ENCODE data around the gene ARHGAP10.

ARHGAP10 gene

GRCh38 chr4:147958489-147959065 lies 226.7 kb downstream of the ARHGAP10 start:
- DNase-seq = peak; percentile 81

DNA sequence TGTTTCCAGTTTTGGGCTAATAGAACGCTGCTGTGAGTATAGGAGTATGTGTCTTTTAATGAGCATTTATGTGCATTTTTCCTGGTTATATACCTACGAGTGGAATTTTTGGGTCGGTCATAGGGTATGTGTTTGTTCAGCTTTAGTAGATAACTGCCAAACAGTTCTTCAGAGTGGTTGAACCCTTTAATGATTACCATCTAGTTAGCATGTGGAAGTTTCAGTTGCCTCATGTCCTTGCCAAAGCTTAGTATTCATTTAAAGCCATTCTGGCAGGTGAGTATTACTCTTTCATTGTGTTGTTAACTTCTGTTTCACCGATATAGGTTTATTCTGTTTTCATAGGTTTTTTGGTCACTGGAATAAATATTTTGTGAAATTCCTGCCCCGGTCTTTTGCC lies 229.1 kb downstream of the ARHGAP10 start:
- no peak for DNase-seq

GRCh38 chr4:147963839-147964238 lies 232.0 kb downstream of the ARHGAP10 start:
- DNase-seq = no peak

- no peak for DNase-seq
These were observed 232.5 kb downstream of the ARHGAP10 start for GRCh38 chr4:147964266-147964880.

GRCh38 chr4:147965056-147965455 lies 233.2 kb downstream of the ARHGAP10 start:
- no peak for DNase-seq

GRCh38 chr4:147965873-147966272 lies 234.0 kb downstream of the ARHGAP10 start:
- DNase-seq = no peak

- no peak for DNase-seq
These were observed 236.8 kb downstream of the ARHGAP10 start for GRCh38 chr4:147968641-147969040.

DNA sequence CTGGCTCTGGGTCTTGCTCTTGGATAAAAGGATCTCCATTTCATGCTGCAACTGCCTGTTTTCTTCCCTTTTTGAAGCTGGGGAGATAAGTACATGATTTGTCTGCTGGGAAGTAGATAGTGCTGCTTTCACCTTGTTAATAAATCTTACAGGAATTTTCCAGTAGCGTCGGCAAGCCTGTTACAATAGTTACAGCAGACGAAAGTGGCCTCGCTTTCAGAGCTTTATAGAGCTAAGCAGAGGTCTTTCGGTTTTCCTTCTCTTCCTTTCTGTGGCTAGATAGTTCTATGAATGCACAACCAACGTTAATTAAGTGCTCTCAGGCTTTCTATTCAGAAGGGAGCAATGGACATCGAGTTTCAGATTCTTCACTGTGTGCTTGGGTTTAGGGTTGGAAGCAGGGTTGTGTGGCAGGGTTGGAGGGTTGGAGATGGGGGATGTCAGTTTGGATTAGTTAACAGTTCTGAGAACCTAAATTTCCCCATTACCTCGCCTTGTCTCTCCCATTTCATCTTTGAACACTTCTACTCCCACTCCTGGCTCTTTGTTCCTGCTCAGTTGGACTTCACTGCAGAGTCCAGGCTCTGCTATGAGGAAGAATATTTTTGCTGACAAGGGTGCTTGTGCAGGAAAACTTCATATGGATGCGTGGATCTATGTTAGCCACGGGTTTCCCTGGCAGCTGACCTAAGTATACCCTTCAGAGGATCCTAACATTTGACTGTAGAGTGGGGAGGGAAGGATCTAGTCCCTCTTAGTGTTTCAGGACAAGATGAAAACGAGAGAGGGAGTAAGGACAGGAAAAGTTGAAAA lies 237.9 kb downstream of the ARHGAP10 start:
- no peak for DNase-seq

- DNase-seq = no peak
These were observed 239.2 kb downstream of the ARHGAP10 start for GRCh38 chr4:147971116-147971515.

DNA sequence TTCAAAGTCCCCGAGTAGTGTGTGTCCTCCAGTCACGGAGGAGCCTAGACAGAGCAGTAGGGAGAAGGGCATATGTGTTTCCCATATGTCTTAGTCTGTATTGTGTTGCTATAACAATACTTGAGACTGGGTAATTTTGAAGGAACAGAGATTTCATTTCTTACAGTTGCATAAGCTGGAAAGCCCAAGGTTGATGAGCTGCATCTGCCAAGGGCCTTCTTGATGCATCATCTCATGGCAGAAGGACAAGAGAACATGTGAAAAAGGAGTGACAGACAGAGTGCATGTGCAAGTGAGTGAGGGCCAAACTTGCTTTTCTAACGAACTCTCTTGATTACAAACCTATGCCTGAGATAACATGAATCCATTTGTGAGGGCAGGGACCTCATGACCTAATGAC lies 243.4 kb downstream of the ARHGAP10 start:
- no peak for DNase-seq

DNA sequence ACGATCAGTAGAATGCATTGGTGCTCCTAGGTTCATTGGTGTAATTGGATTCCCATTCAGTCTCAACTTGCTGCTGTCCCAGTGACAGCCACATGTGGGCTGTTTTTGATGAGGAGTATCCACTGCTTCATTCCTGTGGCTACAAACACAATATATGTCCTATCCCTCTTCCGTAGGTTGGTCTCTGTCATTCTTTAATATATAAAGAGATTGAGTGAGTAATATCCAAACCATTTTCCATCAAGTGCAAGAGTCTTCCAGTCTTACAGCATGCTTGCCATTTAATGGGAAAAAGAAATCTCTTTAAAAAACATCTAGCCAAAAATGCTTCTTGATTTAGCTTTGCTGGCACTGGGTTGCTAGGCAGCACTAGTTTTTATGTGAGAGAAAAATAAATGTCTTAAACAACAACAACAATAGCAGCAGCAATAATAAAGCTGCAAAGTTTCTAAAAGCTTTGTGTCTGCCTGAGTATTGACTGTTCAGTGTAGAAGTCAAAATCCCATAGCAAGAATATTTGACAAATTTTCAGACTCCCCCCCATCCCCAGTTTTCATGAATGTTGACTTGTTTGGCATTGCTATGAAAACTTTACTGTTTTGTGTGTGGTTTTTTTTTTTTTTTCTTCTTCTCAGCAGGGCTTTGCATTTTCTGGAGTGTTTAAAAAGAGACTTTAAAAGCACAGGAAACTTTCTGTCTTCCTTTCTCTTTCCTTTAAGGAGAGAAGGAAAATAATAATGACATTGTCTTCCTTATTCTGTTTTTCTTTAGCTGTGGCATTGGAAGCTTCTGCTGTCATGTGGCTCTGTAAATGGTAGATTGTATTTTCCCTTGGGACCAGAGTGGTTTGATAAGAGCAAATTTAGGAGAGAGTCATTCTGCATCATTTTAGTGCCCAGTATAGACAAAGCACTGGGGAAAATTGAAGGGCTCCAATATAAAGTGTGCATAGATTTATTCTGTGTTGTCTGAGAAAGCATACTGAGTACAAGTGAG lies 244.3 kb downstream of the ARHGAP10 start:
- DNase-seq = no peak

DNA sequence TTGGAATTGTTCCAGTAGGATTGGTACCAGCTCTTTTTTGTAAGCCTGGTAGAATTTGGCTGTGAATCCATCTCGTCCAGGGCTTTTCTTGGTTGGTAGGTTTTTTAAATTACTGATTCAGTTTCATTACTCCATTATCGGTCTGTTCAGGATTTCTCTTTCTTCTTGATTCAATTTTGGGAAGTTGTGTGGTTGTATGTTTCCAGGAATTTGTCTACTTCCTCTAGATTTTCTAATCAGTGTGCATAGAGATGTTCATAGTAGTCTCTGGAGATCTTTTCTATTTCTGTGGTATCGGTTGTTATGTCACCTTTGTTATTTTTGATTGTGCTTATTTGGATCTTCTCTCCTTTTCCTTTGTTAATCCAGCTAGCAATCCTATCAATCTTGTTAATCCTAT lies 248.7 kb downstream of the ARHGAP10 start:
- DNase-seq = no peak

DNA sequence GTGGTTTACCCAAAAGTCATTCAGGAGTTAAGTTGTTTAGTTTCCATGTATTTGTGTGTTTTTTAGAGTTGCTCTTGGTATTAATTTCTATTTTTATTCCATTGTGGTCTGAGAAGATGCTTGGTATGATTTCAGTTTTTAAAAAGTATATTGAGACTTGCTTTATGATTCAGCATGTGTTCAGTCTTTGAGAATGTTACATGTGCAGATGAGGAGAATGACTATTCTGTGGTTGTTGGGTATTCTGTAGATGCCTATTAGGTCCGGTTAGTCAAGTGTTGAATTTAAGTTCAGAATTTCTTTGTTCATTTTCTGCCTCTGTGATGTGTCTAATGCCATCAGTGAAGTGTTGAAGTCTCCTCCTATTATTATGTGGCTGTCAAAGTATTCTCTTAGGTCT lies 249.4 kb downstream of the ARHGAP10 start:
- DNase-seq = no peak

- peak; percentile 75 for DNase-seq
These were observed 252.3 kb downstream of the ARHGAP10 start for GRCh38 chr4:147984065-147984777.

DNA sequence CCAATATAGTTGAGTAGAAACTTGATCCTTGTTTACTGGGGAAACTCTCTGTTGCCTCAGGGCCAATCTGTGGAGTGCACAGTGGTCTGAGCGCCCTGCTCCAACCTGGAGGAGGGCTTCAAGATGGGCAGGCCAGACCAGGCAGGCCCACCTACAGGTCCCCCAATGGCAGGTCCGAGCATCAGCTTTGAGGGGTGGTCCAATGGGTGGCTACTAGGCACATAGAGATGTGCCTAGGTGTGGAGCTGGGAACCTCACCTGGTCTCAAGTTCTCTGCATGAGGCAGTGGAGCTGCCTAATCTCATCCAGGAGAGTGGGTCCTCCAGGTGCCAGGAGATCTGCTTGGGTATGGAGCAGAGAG lies 252.9 kb downstream of the ARHGAP10 start:
- no peak for DNase-seq

GRCh38 chr4:147985376-147985775 lies 253.5 kb downstream of the ARHGAP10 start:
- DNase-seq = peak; percentile 89

DNA sequence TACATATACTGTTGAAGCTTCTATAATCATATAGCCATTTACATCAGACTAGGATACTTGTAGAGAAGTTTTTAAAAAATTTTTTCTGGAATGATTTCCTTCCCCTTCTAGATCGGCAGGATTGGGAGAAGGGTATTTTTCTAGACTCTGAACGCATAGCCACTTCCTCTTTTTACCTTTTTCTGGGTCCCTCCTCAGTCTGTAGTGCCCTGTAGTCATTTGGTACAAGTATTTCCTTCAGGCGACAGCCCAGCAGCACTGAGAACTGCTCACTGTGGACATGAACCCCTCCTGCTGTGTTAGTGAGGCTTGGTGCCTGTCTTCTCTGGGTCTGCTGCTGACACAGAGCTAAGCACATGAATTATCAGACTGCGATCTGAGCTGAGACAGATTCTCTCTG lies 255.4 kb downstream of the ARHGAP10 start:
- no peak for DNase-seq

DNA sequence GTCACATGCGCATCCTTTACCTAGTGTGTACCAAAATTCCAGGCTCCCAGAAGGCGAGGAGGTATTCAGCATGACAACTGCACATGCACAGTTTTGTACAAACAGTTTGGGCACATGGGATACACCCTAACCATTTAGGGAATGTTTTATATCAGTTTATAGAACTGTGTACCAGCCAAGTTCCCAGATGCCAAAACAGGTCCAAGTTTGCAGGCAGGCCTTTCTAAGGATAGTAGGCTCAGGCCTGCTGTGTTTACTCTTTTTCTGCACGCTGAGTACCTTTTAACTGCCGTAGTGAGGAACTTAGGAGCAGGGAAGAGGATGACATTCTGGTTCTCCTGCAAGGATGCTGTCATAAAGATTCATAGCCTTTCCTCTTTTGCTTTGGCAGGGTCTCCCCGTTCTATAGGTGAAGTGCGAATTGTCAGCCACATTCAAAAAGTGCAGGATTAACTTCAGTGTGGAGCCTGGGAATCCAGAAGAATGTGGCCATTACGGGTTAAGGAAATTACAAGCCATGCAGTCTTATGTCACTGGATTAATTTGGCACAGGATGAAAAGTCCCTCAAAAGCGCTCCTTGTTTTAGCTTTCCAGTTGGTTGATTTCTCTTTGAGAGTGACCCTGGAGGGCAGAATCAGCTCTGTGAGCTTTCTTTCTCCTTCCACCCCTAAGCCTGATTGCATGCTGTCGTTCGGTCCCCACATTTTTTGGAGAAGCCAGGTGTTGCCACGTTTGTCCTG lies 259.8 kb downstream of the ARHGAP10 start:
- no peak for DNase-seq

DNA sequence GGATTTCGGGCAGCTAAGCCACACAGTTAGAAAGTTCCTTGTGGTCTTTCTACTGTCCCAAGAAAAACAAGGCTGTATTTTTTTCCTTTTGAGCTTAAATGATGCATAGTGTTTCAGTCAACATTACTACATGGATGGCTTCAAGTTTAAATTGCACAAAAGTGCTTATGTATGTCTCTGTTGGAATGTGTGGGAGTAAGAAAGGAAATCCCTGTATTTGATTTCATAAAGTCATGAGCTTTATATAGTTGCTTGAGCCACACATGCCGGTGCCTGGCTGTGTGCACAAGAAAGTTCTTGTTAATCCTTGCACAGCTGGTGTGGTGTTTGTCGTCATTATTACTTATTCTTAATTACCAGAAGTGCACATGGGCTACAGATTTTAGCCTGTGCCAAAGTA lies 262.2 kb downstream of the ARHGAP10 start:
- DNase-seq = peak; percentile 38

GRCh38 chr4:147994491-147995385 lies 262.9 kb downstream of the ARHGAP10 start:
- DNase-seq = no peak

GRCh38 chr4:147996859-147997258 lies 265.0 kb downstream of the ARHGAP10 start:
- DNase-seq = no peak

All from NCI-H446 treated with DMSO at 0.1 percent for 48 hours (cell line).